Cardiac fibroblast (primary cell): Measurements from ENCODE around the gene LRMDA.

Experiments used
- DNase-seq, 2 donors: peaks; one replicate each; pipeline versions ENCODE4 v3.0.0 to v3.0.0-alpha.2; 2010; ENCODE audit warnings: low read depth in 2 of 2
- H3K4me3 ChIP-seq, 2 donors: replicated peaks in 1 of 2; 1 replicate in 1 of 2; 2 replicates in 1 of 2; pipeline ENCODE4 v1.5.1; 2011; ENCODE audit warnings: low read depth in 2 of 2, low read length in 2 of 2, mild to moderate bottlenecking in 2 of 2, moderate library complexity in 1 of 2
- CTCF ChIP-seq: IDR thresholded peaks from one replicate; pipeline ENCODE4 v1.5.1; 2011; ENCODE audit warnings: low read depth, mild to moderate bottlenecking, low read length, inconsistent platforms

The LRMDA gene

GRCh38 chr10:76031769-76032699, 600.6 kb downstream of the LRMDA start:
- H3K4me3 ChIP-seq, result no peak overlapping the region
- TF ChIP-seq CTCF, result no peak

GRCh38 chr10:76032700-76033039, 601.2 kb downstream of the LRMDA start:
- H3K4me3 ChIP-seq, result no peak overlapping the region
- DNase-seq, result no peak
- TF ChIP-seq CTCF, result no peak

More at GRCh38 chr10:76031769-76032699, 600.6 kb downstream of the LRMDA start:
- DNase-seq, result no peak

GRCh38 chr10:76033457-76034196, 602.2 kb downstream of the LRMDA start:
- no peak for TF ChIP-seq CTCF
- peak; percentile 22 to 30 for DNase-seq
- H3K4me3 ChIP-seq, result no peak overlapping the region

- DNase-seq, result no peak
- H3K4me3 ChIP-seq, result no peak overlapping the region
- TF ChIP-seq CTCF, result no peak
Measured at GRCh38 chr10:76034353-76035205, 603.2 kb downstream of the LRMDA start.

- TF ChIP-seq CTCF, result no peak
- no peak for DNase-seq
- H3K4me3 ChIP-seq, result no peak overlapping the region
Measured at GRCh38 chr10:76035206-76036110, 604.0 kb downstream of the LRMDA start.
